ENCODE measurements around the gene SLC36A2. TPM values are rescaled to one million over a fixed set of nuclear protein-coding genes. Genes with fewer than 3 reads are reported as not detected.

SLC36A2 gene
- total and polyA plus RNA-seq, 4 donors = 0.06 to 0.30 (median 0.24) TPM; not detected in 1

GRCh38 chr5:151280443-151280842, 66.9 kb downstream of the SLC36A2 start:
- WGBS (ENCODE audit: insufficient coverage) = no CpG with 5 or more reads among the region's 2 CpGs
- no peaks in the 10 kb centered on the region for H3K36me3 ChIP-seq (ENCODE audit: control insufficient read depth, insufficient read depth, low read length)

GRCh38 chr5:151278845-151279244, 68.5 kb downstream of the SLC36A2 start:
- H3K9me3 ChIP-seq (ENCODE audit: control insufficient read depth, insufficient read depth, low read length) = no peaks in the 10 kb centered on the region
- H3K27ac ChIP-seq (ENCODE audit: low read depth, low read length) = no peak overlapping the region
- H3K27me3 ChIP-seq (ENCODE audit: control insufficient read depth, insufficient read depth, low read length) = no peaks in the 10 kb centered on the region
- H3K4me3 ChIP-seq (ENCODE audit: low read depth, low read length) = no peak overlapping the region
- WGBS (ENCODE audit: insufficient coverage) = 100% methylated on average over 2 of the region's 5 CpGs
- DNase-seq (ENCODE audit: low read depth in 4 of 6, low spot score in 6 of 6) = no peak
- H3K4me1 ChIP-seq (ENCODE audit: control insufficient read depth, insufficient read depth, low read length) = no peaks in the 10 kb centered on the region
- H3K36me3 ChIP-seq (ENCODE audit: control insufficient read depth, insufficient read depth, low read length) = no peaks in the 10 kb centered on the region

More at GRCh38 chr5:151280443-151280842, 66.9 kb downstream of the SLC36A2 start:
- Histone ChIP-seq H3K4me1 (ENCODE audit: control insufficient read depth, insufficient read depth, low read length) (no peaks in the 10 kb centered on the region), H3K4me3 (ENCODE audit: low read depth, low read length) (no peak overlapping the region), H3K9me3 (ENCODE audit: control insufficient read depth, insufficient read depth, low read length) (no peaks in the 10 kb centered on the region), H3K27me3 (ENCODE audit: control insufficient read depth, insufficient read depth, low read length) (no peaks in the 10 kb centered on the region), H3K27ac (ENCODE audit: low read depth, low read length) (no peak overlapping the region)
- DNase-seq (ENCODE audit: low read depth in 4 of 6, low spot score in 6 of 6) = no peak

GRCh38 chr5:151275803-151276202, 71.6 kb downstream of the SLC36A2 start:
- H3K27me3 ChIP-seq (ENCODE audit: control insufficient read depth, insufficient read depth, low read length) = no peaks in the 10 kb centered on the region
- no peaks in the 10 kb centered on the region for H3K9me3 ChIP-seq (ENCODE audit: control insufficient read depth, insufficient read depth, low read length)
- DNase-seq (ENCODE audit: low read depth in 4 of 6, low spot score in 6 of 6) = no peak
- H3K36me3 ChIP-seq (ENCODE audit: control insufficient read depth, insufficient read depth, low read length) = no peaks in the 10 kb centered on the region
- WGBS (ENCODE audit: insufficient coverage) = no CpG with 5 or more reads among the region's 2 CpGs
- no peaks in the 10 kb centered on the region for H3K4me1 ChIP-seq (ENCODE audit: control insufficient read depth, insufficient read depth, low read length)
- no peak overlapping the region for H3K27ac ChIP-seq (ENCODE audit: low read depth, low read length)
- H3K4me3 ChIP-seq (ENCODE audit: low read depth, low read length) = no peak overlapping the region

- no peak for DNase-seq (ENCODE audit: low read depth in 4 of 6, low spot score in 6 of 6)
- Histone ChIP-seq H3K9me3 (ENCODE audit: control insufficient read depth, insufficient read depth, low read length) (no peaks in the 10 kb centered on the region), H3K4me3 (ENCODE audit: low read depth, low read length) (no peak overlapping the region), H3K36me3 (ENCODE audit: control insufficient read depth, insufficient read depth, low read length) (no peaks in the 10 kb centered on the region), H3K27me3 (ENCODE audit: control insufficient read depth, insufficient read depth, low read length) (no peaks in the 10 kb centered on the region), H3K27ac (ENCODE audit: low read depth, low read length) (no peak overlapping the region), H3K4me1 (ENCODE audit: control insufficient read depth, insufficient read depth, low read length) (no peaks in the 10 kb centered on the region)
Measured at GRCh38 chr5:151274666-151275065, 72.7 kb downstream of the SLC36A2 start.

GRCh38 chr5:151271336-151271735, 76.0 kb downstream of the SLC36A2 start:
- H3K27me3 ChIP-seq (ENCODE audit: control insufficient read depth, insufficient read depth, low read length) = no peaks in the 10 kb centered on the region
- no peak overlapping the region for H3K27ac ChIP-seq (ENCODE audit: low read depth, low read length)
- no peak for DNase-seq (ENCODE audit: low read depth in 4 of 6, low spot score in 6 of 6)
- H3K4me1 ChIP-seq (ENCODE audit: control insufficient read depth, insufficient read depth, low read length) = no peaks in the 10 kb centered on the region
- no peak overlapping the region for H3K4me3 ChIP-seq (ENCODE audit: low read depth, low read length)
- H3K36me3 ChIP-seq (ENCODE audit: control insufficient read depth, insufficient read depth, low read length) = peaks cover 5% of the 10 kb centered on the region
- H3K9me3 ChIP-seq (ENCODE audit: control insufficient read depth, insufficient read depth, low read length) = no peaks in the 10 kb centered on the region

GRCh38 chr5:151270599-151270998, 76.8 kb downstream of the SLC36A2 start:
- Histone ChIP-seq H3K9me3 (ENCODE audit: control insufficient read depth, insufficient read depth, low read length) (no peaks in the 10 kb centered on the region), H3K36me3 (ENCODE audit: control insufficient read depth, insufficient read depth, low read length) (peaks cover 8% of the 10 kb centered on the region), H3K27ac (ENCODE audit: low read depth, low read length) (no peak overlapping the region), H3K27me3 (ENCODE audit: control insufficient read depth, insufficient read depth, low read length) (no peaks in the 10 kb centered on the region), H3K4me1 (ENCODE audit: control insufficient read depth, insufficient read depth, low read length) (no peaks in the 10 kb centered on the region), H3K4me3 (ENCODE audit: low read depth, low read length) (no peak overlapping the region)
- no peak for DNase-seq (ENCODE audit: low read depth in 4 of 6, low spot score in 6 of 6)
- no CpG with 5 or more reads among the region's 1 CpG for WGBS (ENCODE audit: insufficient coverage)

- Histone ChIP-seq H3K9me3 (ENCODE audit: control insufficient read depth, insufficient read depth, low read length) (no peaks in the 10 kb centered on the region), H3K27ac (ENCODE audit: low read depth, low read length) (no peak overlapping the region), H3K36me3 (ENCODE audit: control insufficient read depth, insufficient read depth, low read length) (peaks cover 11% of the 10 kb centered on the region), H3K4me1 (ENCODE audit: control insufficient read depth, insufficient read depth, low read length) (no peaks in the 10 kb centered on the region), H3K4me3 (ENCODE audit: low read depth, low read length) (no peak overlapping the region), H3K27me3 (ENCODE audit: control insufficient read depth, insufficient read depth, low read length) (no peaks in the 10 kb centered on the region)
- 86% methylated on average over 5 of the region's 11 CpGs for WGBS (ENCODE audit: insufficient coverage)
- no peak for DNase-seq (ENCODE audit: low read depth in 4 of 6, low spot score in 6 of 6)
Measured at GRCh38 chr5:151267491-151268260, 79.7 kb downstream of the SLC36A2 start.

Other genes with a start within 250 kb of the SLC36A2 start
- 100 to 1,000 TPM; 287 to 301 TPM for gene ANXA6, start 189.8 kb downstream of the SLC36A2 start, total RNA-seq
- gene ANXA6, start 189.8 kb downstream of the SLC36A2 start, polyA plus RNA-seq (ENCODE audit: insufficient read length in 2 of 2) = 100 to 1,000 TPM; 215 to 255 TPM
- gene CCDC69, start 123.5 kb downstream of the SLC36A2 start, total RNA-seq = 1 to 10 TPM; 2.4 to 4.5 TPM
- 1 to 10 TPM; 4.3 to 7.1 TPM for gene CCDC69, start 123.5 kb downstream of the SLC36A2 start, polyA plus RNA-seq (ENCODE audit: insufficient read length in 2 of 2)
- 10 to 100 TPM; 39.7 to 59.2 TPM for gene GM2A, start 94.4 kb downstream of the SLC36A2 start, total RNA-seq
- gene GM2A, start 94.4 kb downstream of the SLC36A2 start, polyA plus RNA-seq (ENCODE audit: insufficient read length in 2 of 2) = 10 to 100 TPM; 44.8 to 51.3 TPM
- gene SLC36A3, start 43.8 kb downstream of the SLC36A2 start, total RNA-seq = not detected
- not detected for gene SLC36A3, start 43.8 kb downstream of the SLC36A2 start, polyA plus RNA-seq (ENCODE audit: insufficient read length in 2 of 2)
- 10 to 100 TPM; 14.3 to 14.5 TPM for gene SLC36A1, start 100.0 kb upstream of the SLC36A2 start, total RNA-seq
- 10 to 100 TPM; 11.4 to 13.4 TPM for gene SLC36A1, start 100.0 kb upstream of the SLC36A2 start, polyA plus RNA-seq (ENCODE audit: insufficient read length in 2 of 2)
- gene FAT2, start 243.8 kb upstream of the SLC36A2 start, total RNA-seq = 10 to 100 TPM in 1 of 2 donors, 1 to 10 TPM in 1; 3.2 to 32.6 TPM
- gene FAT2, start 243.8 kb upstream of the SLC36A2 start, polyA plus RNA-seq (ENCODE audit: insufficient read length in 2 of 2) = 1 to 10 TPM in 1 of 2 donors, under 1 TPM in 1; 0.82 to 5.1 TPM

All from spinal cord (tissue), 10 donors.